IMR-90 (cell line): ENCODE measurements around the gene DIAPH1. TPM values are rescaled to one million over a fixed set of nuclear protein-coding genes. Genes with fewer than 3 reads are reported as not detected.

ENCODE experiments used
- ATAC-seq: fragments of 200-7000 bp; cut with Tn5 transposase; 2 replicates; pipeline ENCODE4 v1.9.1; 2020; ENCODE audit warnings: low read depth, mild to moderate bottlenecking, moderate library complexity
- BruUV-seq: library from RNA; stranded (reverse); fragments of 400-500 nt; replicated peaks from 2 replicates; lab custom pipeline; 2021; lab: Mats Ljungman, UMichigan
- CTCF ChIA-PET: fragments of 300-600 bp; formaldehyde crosslinking; extraction: SDS; loops from one replicate; lab custom pipeline; 2021; ENCODE audit warnings: antibody characterized with exemption; lab: Yijun Ruan, JAX
- POLR2A ChIA-PET: fragments of 300-600 bp; sonication (Branson Sonifier 250); formaldehyde crosslinking; loops from one replicate; lab custom pipeline; 2022; ENCODE audit warnings: antibody characterized with exemption; ENCODE audit not compliant: unreplicated experiment; lab: Charles Lee
- DNase-seq: peaks from one replicate; pipeline ENCODE4 v3.0.0; 2013
- H2AFZ ChIP-seq: replicated peaks from 2 replicates; pipeline ENCODE3; 2013; ENCODE audit warnings: low read length, mild to moderate bottlenecking; ENCODE audit not compliant: poor library complexity
- H2AK5ac ChIP-seq: 2 replicates; pipeline ENCODE4 v1.6.1; 2013; ENCODE audit warnings: low read depth, low read length, inconsistent platforms
- H2AK9ac ChIP-seq: replicated peaks from 2 replicates; pipeline ENCODE3; 2013; ENCODE audit warnings: mild to moderate bottlenecking, low read depth, low read length, moderate library complexity; ENCODE audit not compliant: poor library complexity
- H2BK120ac ChIP-seq: 2 replicates; pipeline ENCODE4 v1.6.1; 2013; ENCODE audit warnings: low read depth, low read length, inconsistent platforms
- H2BK15ac ChIP-seq: 3 replicates; pipeline ENCODE4 v1.6.1; 2013; ENCODE audit warnings: low read depth, low read length, inconsistent platforms
- H2BK20ac ChIP-seq: 2 replicates; pipeline ENCODE4 v1.6.1; 2013; ENCODE audit warnings: low read depth, mild to moderate bottlenecking, inconsistent platforms, low read length, moderate library complexity
- H2BK5ac ChIP-seq: 2 replicates; pipeline ENCODE4 v1.6.1; 2013; ENCODE audit warnings: mild to moderate bottlenecking, low read depth, low read length, inconsistent platforms; ENCODE audit not compliant: poor library complexity, severe bottlenecking
- H3K14ac ChIP-seq: replicated peaks from 2 replicates; pipeline ENCODE4 v1.6.1; 2013; ENCODE audit warnings: low read depth, low read length, inconsistent platforms
- H3K18ac ChIP-seq: 2 replicates; pipeline ENCODE4 v1.6.1; 2013; ENCODE audit warnings: low read depth, low read length, control low read depth
- H3K23ac ChIP-seq: 2 replicates; pipeline ENCODE4 v1.6.1; 2013; ENCODE audit warnings: low read depth, low read length, inconsistent platforms
- H3K27ac ChIP-seq: 2 replicates; pipeline ENCODE4 v1.5.1; 2013; ENCODE audit warnings: mild to moderate bottlenecking, control low read depth, low read length; ENCODE audit not compliant: insufficient read depth
- H3K27me3 ChIP-seq: 2 replicates; pipeline ENCODE4 v1.6.1; 2013; ENCODE audit warnings: low read length; ENCODE audit not compliant: control insufficient read depth, insufficient read depth
- H3K36me3 ChIP-seq: 2 replicates; pipeline ENCODE4 v1.6.1; 2013; ENCODE audit warnings: low read length, mixed read lengths; ENCODE audit not compliant: control insufficient read depth, insufficient read depth
- H3K4ac ChIP-seq: 2 replicates; pipeline ENCODE4 v1.6.1; 2013; ENCODE audit warnings: low read depth, low read length, inconsistent platforms
- H3K4me1 ChIP-seq: 2 replicates; pipeline ENCODE4 v1.6.1; 2013; ENCODE audit warnings: low read length, mixed read lengths; ENCODE audit not compliant: control insufficient read depth, insufficient read depth
- H3K4me2 ChIP-seq: 2 replicates; pipeline ENCODE4 v1.6.1; 2013; ENCODE audit warnings: low read depth, mild to moderate bottlenecking, control low read depth, low read length, moderate library complexity
- H3K4me3 ChIP-seq: 2 replicates; pipeline ENCODE4 v1.5.1; 2013; ENCODE audit warnings: low read depth, mild to moderate bottlenecking, control low read depth, low read length, moderate library complexity; ENCODE audit not compliant: insufficient read depth
- H3K56ac ChIP-seq: 2 replicates; pipeline ENCODE4 v1.6.1; 2013; ENCODE audit warnings: low read length, inconsistent platforms; ENCODE audit not compliant: insufficient read depth; ENCODE audit errors: extremely low read depth
- H3K79me1 ChIP-seq, 2 experiments: 2 replicates each; pipeline ENCODE4 v1.6.1; 2013; ENCODE audit warnings: low read length in 2 of 2, inconsistent platforms in 1 of 2, low read depth in 1 of 2
- H3K9ac ChIP-seq: 2 replicates; pipeline ENCODE4 v1.6.1; 2013; ENCODE audit warnings: low read depth, low read length, control low read depth
- H3K9me1 ChIP-seq: 2 replicates; pipeline ENCODE4 v1.6.1; 2013; ENCODE audit warnings: low read length, inconsistent platforms; ENCODE audit not compliant: insufficient read depth
- H3K9me3 ChIP-seq: 2 replicates; pipeline ENCODE4 v1.6.1; 2013; ENCODE audit warnings: low read length; ENCODE audit not compliant: control insufficient read depth, insufficient read depth
- H4K20me1 ChIP-seq: 2 replicates; pipeline ENCODE4 v1.6.1; 2013; ENCODE audit warnings: low read length, inconsistent platforms; ENCODE audit not compliant: insufficient read depth
- H4K5ac ChIP-seq: 2 replicates; pipeline ENCODE4 v1.6.1; 2013; ENCODE audit warnings: mild to moderate bottlenecking, low read depth, low read length, control low read depth
- H4K8ac ChIP-seq, 2 experiments: 2 replicates each; pipeline ENCODE4 v1.6.1; 2013; ENCODE audit warnings: low read depth in 2 of 2, low read length in 2 of 2, control low read depth in 1 of 2, inconsistent platforms in 1 of 2
- H4K91ac ChIP-seq: 2 replicates; pipeline ENCODE4 v1.6.1; 2013; ENCODE audit warnings: low read depth, low read length, inconsistent platforms; ENCODE audit not compliant: insufficient read depth
- BHLHE40 ChIP-seq: fragments of 150-350 bp; IDR thresholded peaks from 2 replicates; pipeline ENCODE4 v1.6.1; 2016; ENCODE audit warnings: mild to moderate bottlenecking, low read depth, low read length
- CEBPB ChIP-seq: IDR thresholded peaks from 2 replicates; pipeline ENCODE4 v1.6.1; 2012; ENCODE audit warnings: low read depth, low read length, improper control_type of control experiment
- CHD1 ChIP-seq: IDR thresholded peaks from 2 replicates; pipeline ENCODE4 v1.6.1; 2012; ENCODE audit warnings: low read depth, low read length, improper control_type of control experiment
- ELK1 ChIP-seq: fragments of 150-350 bp; IDR thresholded peaks from 2 replicates; pipeline ENCODE4 v1.6.1; 2016; ENCODE audit warnings: low read depth, mild to moderate bottlenecking, low read length, moderate library complexity, borderline replicate concordance
- MAFK ChIP-seq: IDR thresholded peaks from 2 replicates; pipeline ENCODE4 v1.6.1; 2012; ENCODE audit warnings: low read depth, low read length, improper control_type of control experiment
- MAZ ChIP-seq: IDR thresholded peaks from 2 replicates; pipeline ENCODE4 v1.6.1; 2012; ENCODE audit warnings: low read depth, mild to moderate bottlenecking, low read length, improper control_type of control experiment, moderate library complexity, borderline replicate concordance
- MXI1 ChIP-seq: IDR thresholded peaks from 2 replicates; pipeline ENCODE4 v1.6.1; 2012; ENCODE audit warnings: low read depth, mild to moderate bottlenecking, low read length, moderate library complexity, borderline replicate concordance
- NFE2L2 ChIP-seq: fragments of 150-350 bp; IDR thresholded peaks from 2 replicates; pipeline ENCODE4 v1.6.1; 2016; ENCODE audit warnings: low read depth, mild to moderate bottlenecking, low read length
- POLR2A ChIP-seq: IDR thresholded peaks from 2 replicates; pipeline ENCODE4 v1.6.1; 2012; ENCODE audit warnings: mild to moderate bottlenecking, low read depth, low read length
- RFX5 ChIP-seq: IDR thresholded peaks from 2 replicates; pipeline ENCODE4 v1.8.0; 2012; ENCODE audit warnings: low read depth, mild to moderate bottlenecking, low read length, moderate library complexity
- WGBS, 2 experiments: methylation state at CpG; one replicate each; pipeline versions ENCODE4 v1.1.5 to v1.1.7; 2013; ENCODE audit warnings: missing lambda C conversion rate in 2 of 2; ENCODE audit not compliant: insufficient read length in 1 of 2; ENCODE audit errors: extremely low coverage in 2 of 2; 5-methylcytosine and 5-hydroxymethylcytosine counted together
- dilution Hi-C: fragments of 300-500 bp; cut with HindIII; formaldehyde crosslinking; loops from one replicate; pipeline ENCODE4 v1.14.3; 2018; ENCODE audit warnings: low sequenced_read_pairs; ENCODE audit not compliant: unreplicated experiment
- in situ Hi-C: fragments of 300-500 bp; cut with MboI; formaldehyde crosslinking; loops from 3 replicates; pipeline ENCODE4 v1.14.3; 2019; ENCODE audit warnings: low sequenced_read_pairs, inconsistent platforms, mixed read lengths
- intact Hi-C: fragments of 100-400 bp; cut with micrococcal nuclease; formaldehyde crosslinking; loops from 2 replicates; pipeline ENCODE4 v1.10.0; 2022
- polyA plus RNA-seq, 3 experiments: library from polyadenylated mRNA; depleted of rRNA; stranded (reverse); fragments of >200 nt; gene quantifications; 2 replicates each; pipeline ENCODE4 v1.2.3, GENCODE V29; 2012; ENCODE audit warnings: low replicate concordance in 1 of 3
- total RNA-seq: library from RNA; depleted of rRNA; stranded (reverse); fragments of >200 nt; gene quantifications from 2 replicates; pipeline ENCODE4 v1.2.3, GENCODE V29; 2012

DIAPH1 gene
- total and polyA plus RNA-seq, 2 of the 4 experiments (the other 2 are of a cell fraction): 12.0 to 37.4 TPM

- in situ Hi-C loops (loop anchor here (5.0 kb wide), 1 partner anchor 44 kb away; no protein-coding TSS in a partner anchor), dilution Hi-C loops (no loop called here), intact Hi-C loops (loop anchor here (5.0 kb wide), 2 partner anchors 46 to 61 kb away; partner anchors contain the start of genes PCDHGA12 and PCDHGB7)
- Histone ChIP-seq H2BK15ac (no peak overlapping the region), H3K4me1 (peaks cover 17% of the 10 kb centered on the region), H3K9ac (no peak overlapping the region; the same call in 1 of the 2 replicates), H3K18ac (no peak overlapping the region), H3K27ac (no peak overlapping the region), H2AFZ (no peak overlapping the region), H2BK120ac (0 out of 2 replicates have a peak overlapping the region, but pooled peaks have one; percentile 8), H4K5ac (no peak overlapping the region), H3K4ac (0 out of 2 replicates have a peak overlapping the region, but pooled peaks have one; percentile 10), H3K36me3 (no peaks in the 10 kb centered on the region), H2AK9ac (peak overlapping the region; percentile 53), H2BK5ac (no peak overlapping the region), H3K79me1 (peaks cover 23 to 48% of the 10 kb centered on the region in 2 experiments), H3K4me2 (peak overlapping the region; percentile 64), H3K4me3 (peak overlapping the region; percentile 54; the same call in 1 of the 2 replicates), H2AK5ac (0 out of 2 replicates have a peak overlapping the region, but pooled peaks have one; percentile 15), H3K27me3 (no peaks in the 10 kb centered on the region), H3K14ac (peak overlapping the region; percentile 60), H4K91ac (no peak overlapping the region), H3K56ac (no peak overlapping the region), H2BK20ac (no peak overlapping the region), H3K9me1 (peaks cover 6% of the 10 kb centered on the region; the same call in 1 of the 2 replicates), H3K23ac (peak overlapping the region; percentile 86; the same call in 1 of the 2 replicates), H4K8ac (no peak overlapping the region), H4K20me1 (peaks cover 35% of the 10 kb centered on the region), H3K9me3 (no peaks in the 10 kb centered on the region)
- POLR2A ChIA-PET: no interaction called here
- WGBS, 2 experiments: 34% methylated on average over 3 of the region's 13 CpGs; no CpG with 5 or more reads in 1 of the 2 experiments
- DNase-seq (no peak), ATAC-seq (no peak)
- CTCF ChIA-PET: interaction anchor here (1.1 to 3.1 kb wide), 5 partner anchors 34 to 80 kb away, joined by 3 to 19 read pairs (median 6); partner anchors contain the start of gene PCDHGA10
- TF ChIP-seq CHD1 (no peak), MAZ (no peak), CEBPB (no peak), NFE2L2 (no peak), POLR2A (no peak), MAFK (no peak), MXI1 (no peak), BHLHE40 (no peak), ELK1 (no peak), RFX5 (no peak)
- BruUV-seq: no TSS peak
Measured at GRCh38 chr5:141477815-141478214, 141.0 kb downstream of the DIAPH1 start.
